Measurements from ENCODE around the gene TFF1.

Gene TFF1

DNA sequence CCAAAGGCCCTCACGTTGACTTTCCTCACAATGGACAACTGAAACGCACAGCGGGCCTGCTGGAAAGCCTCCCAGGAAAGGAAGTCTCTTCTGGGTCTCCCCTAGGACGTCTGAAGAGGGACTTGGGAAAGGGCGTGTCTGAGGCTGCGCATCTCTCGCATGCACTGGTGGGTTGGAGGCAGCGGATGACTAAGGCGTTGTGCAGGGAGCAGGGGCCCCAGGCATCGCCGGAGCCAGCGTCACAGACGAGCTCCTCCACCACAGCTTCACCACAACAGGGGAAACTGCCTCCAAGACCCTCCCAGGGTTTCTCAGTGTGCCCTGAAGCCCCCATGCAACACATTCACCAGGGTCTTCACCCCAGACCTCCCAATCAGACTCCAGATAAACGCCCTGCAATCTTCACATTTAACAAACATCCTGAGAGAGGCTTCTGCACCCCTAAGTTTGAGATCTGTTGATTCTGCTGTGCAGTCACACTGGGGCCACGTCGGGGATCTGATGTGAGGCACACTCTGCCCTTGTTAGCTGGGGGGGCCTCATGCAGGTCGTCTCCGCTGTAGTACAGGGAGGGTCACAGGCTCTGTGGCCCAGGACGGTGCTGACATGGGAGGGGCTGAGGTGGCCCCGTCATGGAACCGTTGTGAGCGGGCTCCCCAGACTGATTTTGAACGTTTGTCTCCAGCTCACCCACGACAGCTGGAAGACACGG, 7.0 kb upstream of the TFF1 start:
- TF ChIP-seq, protein P1, sequence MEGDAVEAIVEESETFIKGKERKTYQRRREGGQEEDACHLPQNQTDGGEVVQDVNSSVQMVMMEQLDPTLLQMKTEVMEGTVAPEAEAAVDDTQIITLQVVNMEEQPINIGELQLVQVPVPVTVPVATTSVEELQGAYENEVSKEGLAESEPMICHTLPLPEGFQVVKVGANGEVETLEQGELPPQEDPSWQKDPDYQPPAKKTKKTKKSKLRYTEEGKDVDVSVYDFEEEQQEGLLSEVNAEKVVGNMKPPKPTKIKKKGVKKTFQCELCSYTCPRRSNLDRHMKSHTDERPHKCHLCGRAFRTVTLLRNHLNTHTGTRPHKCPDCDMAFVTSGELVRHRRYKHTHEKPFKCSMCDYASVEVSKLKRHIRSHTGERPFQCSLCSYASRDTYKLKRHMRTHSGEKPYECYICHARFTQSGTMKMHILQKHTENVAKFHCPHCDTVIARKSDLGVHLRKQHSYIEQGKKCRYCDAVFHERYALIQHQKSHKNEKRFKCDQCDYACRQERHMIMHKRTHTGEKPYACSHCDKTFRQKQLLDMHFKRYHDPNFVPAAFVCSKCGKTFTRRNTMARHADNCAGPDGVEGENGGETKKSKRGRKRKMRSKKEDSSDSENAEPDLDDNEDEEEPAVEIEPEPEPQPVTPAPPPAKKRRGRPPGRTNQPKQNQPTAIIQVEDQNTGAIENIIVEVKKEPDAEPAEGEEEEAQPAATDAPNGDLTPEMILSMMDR (IDR thresholded peaks at IDR 0.05; ENCODE audit: insufficient read depth, low read length, poor library complexity, severe bottlenecking): no peak
- DNase-seq (ENCODE audit: extremely low read depth, insufficient read length): no peak
- H3K27me3 ChIP-seq (replicated peaks; ENCODE audit: control insufficient read depth, insufficient read depth, low read length): no peaks in the 10 kb centered on the region
- H3K4me3 ChIP-seq (replicated peaks; ENCODE audit: low read depth, low read length): no peak overlapping the region
- H3K36me3 ChIP-seq (ENCODE audit: control insufficient read depth, insufficient read depth, low read length): no peaks in the 10 kb centered on the region

DNA sequence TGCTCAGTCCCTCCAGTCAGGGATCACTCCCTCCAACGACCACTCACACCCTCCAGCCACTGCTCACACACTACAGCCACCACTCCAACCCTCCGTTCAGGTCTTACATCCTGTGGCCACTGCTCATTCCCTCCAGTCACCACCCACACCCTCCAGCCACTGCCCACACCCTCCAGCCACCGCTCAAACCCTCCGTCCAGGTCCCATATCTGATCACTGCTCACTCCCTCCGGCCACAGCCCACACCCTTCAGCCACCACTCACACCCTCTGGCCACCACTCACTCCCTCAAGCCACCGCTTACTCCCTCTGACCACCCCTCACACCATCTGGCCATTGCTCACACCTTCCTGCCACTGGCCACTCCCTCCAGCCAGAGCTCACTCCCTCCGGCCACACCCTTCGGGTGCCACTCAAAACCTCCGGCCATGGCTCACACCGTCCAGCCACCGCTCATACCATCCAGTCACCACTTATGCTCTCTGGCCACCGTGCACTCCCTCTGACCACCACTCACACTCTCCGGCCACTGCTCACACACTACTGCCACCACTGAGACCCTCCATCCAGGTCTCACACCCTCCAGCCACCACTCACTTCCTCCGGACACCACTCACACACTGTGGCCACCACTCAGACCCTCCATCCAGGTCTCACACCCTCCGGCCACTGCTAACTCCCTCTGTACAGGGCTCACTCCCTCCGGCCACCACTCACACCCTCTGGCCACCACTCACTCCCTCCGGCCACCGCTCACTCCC, 4.7 kb upstream of the TFF1 start:
- TF ChIP-seq, protein P1 (IDR thresholded peaks at IDR 0.05; ENCODE audit: insufficient read depth, low read length, poor library complexity, severe bottlenecking): no peak
- no peaks in the 10 kb centered on the region for H3K27me3 ChIP-seq (replicated peaks; ENCODE audit: control insufficient read depth, insufficient read depth, low read length)
- DNase-seq (ENCODE audit: extremely low read depth, insufficient read length): no peak
- H3K4me3 ChIP-seq (replicated peaks; ENCODE audit: low read depth, low read length): no peak overlapping the region
- H3K36me3 ChIP-seq (ENCODE audit: control insufficient read depth, insufficient read depth, low read length): no peaks in the 10 kb centered on the region

DNA sequence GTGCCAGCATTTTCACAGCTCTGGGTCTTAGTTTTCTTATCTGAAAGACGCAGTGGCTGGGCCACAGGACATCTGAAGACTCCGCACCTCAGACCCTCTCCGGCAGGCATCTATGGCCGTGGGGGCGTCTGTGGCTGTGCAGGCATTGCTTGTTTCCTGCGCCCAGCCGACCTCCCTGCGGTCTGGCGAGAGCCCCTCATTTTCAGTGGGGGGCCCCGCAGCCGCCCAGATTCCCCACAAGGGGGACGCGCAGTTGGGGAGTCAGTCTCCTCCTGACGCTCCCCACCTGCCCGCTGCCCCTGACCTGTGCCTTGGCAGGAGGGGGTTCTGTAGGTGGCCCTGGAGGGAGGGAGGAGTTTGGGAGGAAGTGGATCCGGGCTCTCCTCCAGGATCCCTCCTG, 3.5 kb upstream of the TFF1 start:
- TF ChIP-seq, protein P1 (IDR thresholded peaks at IDR 0.05; ENCODE audit: insufficient read depth, low read length, poor library complexity, severe bottlenecking): peak; percentile 15
- no peak for DNase-seq (ENCODE audit: extremely low read depth, insufficient read length)
- H3K27me3 ChIP-seq (replicated peaks; ENCODE audit: control insufficient read depth, insufficient read depth, low read length): no peaks in the 10 kb centered on the region
- no peaks in the 10 kb centered on the region for H3K36me3 ChIP-seq (ENCODE audit: control insufficient read depth, insufficient read depth, low read length)
- no peak overlapping the region for H3K4me3 ChIP-seq (replicated peaks; ENCODE audit: low read depth, low read length)

DNA sequence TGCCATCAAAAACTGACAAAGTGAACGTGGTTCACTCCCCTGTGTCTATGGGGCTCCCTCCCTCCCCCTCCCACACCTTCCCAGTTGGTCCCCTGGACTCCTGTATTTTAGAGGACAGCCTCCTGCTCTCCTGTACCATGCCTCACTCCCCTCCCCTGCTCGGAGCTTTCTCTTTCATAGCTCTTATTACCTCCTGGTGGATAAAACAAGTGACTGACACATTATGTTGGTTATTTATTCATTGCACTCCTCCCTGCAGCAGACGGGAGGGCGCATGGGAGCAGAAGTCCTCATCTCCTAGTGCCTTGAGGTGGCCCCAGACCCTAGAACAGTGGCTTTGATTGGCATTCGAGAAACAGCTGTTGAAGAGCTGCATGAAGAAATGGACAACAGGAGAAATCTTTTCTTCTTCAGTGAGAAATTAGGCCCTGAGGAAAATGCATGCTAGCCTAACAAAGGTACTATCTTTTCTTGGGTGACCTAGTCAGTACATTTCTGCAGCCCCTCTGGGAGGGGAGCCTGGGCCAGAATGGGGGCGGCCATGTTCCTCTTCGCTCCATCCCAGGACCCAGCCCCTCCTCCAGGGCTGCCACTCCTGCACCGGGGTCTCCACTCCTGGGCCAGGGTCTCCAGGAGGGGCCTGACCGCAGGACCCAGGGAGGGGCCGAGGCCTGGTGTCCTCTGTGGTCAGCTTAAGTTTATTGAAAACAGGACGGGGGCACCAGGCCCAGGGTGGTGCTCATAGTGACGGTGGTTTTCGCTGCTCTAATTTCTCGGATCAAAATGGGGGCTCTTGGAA, 1.2 kb upstream of the TFF1 start:
- no peaks in the 10 kb centered on the region for H3K27me3 ChIP-seq (replicated peaks; ENCODE audit: control insufficient read depth, insufficient read depth, low read length)
- TF ChIP-seq, protein P1 (IDR thresholded peaks at IDR 0.05; ENCODE audit: insufficient read depth, low read length, poor library complexity, severe bottlenecking): no peak

DNA sequence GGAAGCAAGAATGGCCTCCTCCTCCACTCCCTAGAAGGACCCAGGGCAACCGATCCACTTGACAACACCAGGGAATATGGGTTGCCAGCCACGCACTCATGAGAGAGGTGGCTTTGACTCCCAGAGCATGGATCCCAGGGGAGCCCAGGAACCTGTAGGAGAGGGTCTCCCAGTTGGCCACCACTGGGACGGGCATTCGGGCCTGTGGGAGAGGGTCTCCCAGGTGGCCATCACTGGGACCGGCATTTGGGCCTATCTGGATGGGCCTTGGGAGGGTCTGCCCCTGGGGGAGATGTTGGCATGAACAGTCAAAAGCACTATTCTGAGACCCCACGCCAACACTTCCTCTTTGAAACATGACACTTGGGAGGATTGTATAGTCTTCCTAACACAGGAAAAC, 565 bp downstream of the TFF1 start:
- Histone ChIP-seq H3K27me3 (replicated peaks; ENCODE audit: control insufficient read depth, insufficient read depth, low read length) (no peaks in the 10 kb centered on the region; the same call in 1 of the 2 replicates), H3K36me3 (ENCODE audit: control insufficient read depth, insufficient read depth, low read length) (no peaks in the 10 kb centered on the region), H3K4me3 (replicated peaks; ENCODE audit: low read depth, low read length) (no peak overlapping the region)
- TF ChIP-seq, protein P1 (IDR thresholded peaks at IDR 0.05; ENCODE audit: insufficient read depth, low read length, poor library complexity, severe bottlenecking): no peak
- DNase-seq (ENCODE audit: extremely low read depth, insufficient read length): no peak

More for the DNA sequence above, 1.2 kb upstream of the TFF1 start:
- no peaks in the 10 kb centered on the region for H3K36me3 ChIP-seq (ENCODE audit: control insufficient read depth, insufficient read depth, low read length)
- no peak for DNase-seq (ENCODE audit: extremely low read depth, insufficient read length)
- H3K4me3 ChIP-seq (replicated peaks; ENCODE audit: low read depth, low read length): no peak overlapping the region

Measured in GM06990 (cell line).